GM18517 (cell line): ENCODE data around the gene RABGAP1.

ENCODE experiments used
- ATAC-seq: cut with Tn5 transposase; IDR thresholded peaks from one replicate; pipeline ENCODE4 v1.9.1; 2021; ENCODE audit warnings: mild to moderate bottlenecking, moderate library complexity; ENCODE audit not compliant: unreplicated experiment

RABGAP1 gene

DNA sequence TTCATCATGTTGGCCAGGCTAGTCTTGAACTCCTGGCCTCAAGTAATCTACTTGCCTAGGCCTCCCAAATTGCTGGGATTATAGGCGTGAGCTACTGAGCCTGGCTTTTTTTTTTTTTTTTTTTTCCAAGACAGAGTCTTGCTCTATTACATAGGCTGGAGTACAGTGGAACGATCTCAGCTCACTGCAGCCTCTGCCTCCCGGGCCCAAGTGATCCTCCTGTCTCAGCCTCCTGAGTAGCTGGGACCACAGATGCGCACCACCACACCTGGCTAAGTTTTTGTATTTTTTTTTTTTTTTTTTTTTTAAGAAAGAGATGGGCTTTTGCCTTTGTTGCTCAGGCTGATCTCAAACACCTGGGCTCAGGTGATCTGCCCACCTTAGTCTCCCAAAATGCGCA lies 66.4 kb downstream of the RABGAP1 start:
- ATAC-seq, result no peak

DNA sequence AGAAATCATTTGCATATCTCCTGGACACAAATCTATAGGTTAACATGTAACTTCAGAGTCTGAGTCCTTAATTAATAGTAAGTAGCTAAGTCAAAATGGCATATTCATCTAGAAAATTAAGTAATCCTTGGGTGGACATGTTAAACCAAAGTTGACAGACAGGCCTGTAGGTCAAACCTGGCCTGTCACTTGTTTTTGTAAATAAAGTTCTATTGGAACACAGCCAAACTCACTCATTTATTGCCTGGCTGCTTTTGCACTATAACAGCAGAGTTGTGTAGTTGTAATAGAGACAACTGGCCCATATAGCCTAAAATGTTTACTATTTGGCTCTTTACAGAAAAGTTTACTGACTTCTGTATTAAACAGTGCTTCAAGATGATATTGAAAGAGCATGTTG lies 68.1 kb downstream of the RABGAP1 start:
- ATAC-seq, result no peak

DNA sequence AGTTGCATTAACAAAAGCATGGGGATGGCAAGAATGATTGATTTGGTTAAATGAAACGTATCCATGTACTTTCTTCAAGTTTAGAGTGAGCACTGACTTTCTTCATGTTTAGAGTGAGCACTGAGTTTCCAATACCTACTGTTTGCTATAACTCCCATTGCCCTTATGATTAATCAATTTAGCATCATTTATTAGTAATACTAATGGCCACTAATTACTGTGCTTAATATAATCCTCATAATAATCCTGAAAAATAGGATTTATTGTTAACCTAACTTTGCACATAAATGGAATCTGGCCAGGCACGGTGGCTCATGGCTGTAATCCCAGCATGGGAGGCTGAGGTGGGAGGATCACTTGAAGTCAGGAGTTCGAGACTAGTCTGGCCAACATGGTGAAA lies 70.6 kb downstream of the RABGAP1 start:
- no peak for ATAC-seq

DNA sequence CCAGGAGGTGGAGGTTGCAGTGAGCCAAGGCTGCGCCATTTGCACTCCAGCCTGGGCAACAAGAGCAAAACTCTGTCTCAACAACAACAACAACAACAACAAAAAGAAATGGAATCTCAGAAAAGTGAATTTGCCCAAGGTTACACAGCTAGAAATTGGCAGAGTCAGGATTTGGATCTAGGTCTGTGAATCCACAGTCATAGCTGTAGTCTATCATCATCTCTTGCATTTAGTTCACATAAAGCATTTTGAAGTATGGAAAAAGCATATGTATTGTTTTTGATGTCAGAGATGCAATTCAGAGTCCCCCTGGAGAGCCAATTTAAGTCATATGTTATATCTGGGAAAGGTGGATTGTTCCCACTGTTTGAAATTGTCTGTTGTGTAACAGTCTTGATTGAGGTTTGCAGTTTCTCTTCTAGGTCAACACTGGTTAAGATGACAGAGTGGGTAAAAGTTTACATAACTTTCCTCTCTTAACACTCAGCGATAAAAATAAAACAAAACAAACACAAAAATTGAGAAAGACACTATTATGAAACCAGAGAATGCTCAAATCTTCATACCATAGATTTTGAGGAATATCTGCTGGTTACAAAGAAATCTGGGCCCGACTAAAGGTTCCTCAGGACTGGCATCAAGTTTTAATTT lies 71.2 kb downstream of the RABGAP1 start:
- no peak for ATAC-seq

DNA sequence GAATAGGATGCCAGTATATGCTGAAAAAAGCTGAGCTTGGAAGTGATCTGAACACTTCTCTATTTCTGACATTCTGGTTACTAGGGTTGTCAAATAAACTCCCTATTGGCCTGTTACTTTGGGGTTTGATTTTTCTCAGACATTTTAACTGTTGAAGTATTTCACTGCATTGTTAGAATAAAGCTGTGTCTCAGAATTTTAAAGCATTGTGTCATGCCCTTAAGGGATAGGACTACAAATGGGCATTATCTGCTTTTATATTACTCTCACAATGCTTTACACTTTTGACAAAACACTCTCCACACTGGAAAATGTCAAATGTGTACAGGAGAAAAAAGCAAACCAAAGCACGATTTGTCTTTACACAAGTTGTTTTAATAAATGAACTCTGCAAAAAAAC lies 75.8 kb downstream of the RABGAP1 start:
- ATAC-seq, result no peak

DNA sequence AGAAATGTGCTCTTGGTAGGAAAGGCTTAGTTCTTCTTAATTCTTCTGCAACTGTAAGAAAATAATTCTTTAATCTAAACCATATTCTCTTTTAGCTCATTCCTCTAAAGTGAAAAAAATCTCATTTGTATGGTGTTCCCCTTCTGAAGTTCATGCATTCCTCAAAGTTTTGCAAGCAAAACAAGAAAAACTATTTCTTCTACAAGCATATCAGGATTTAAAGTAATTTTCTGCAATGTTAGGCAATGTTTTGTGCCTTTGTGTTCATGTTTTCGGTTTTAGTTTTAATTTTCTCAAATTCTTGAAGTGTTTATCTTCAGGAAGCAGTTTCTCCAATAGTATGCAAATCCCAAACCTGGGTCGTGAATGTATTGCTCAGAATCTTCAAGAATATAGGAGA lies 80.0 kb downstream of the RABGAP1 start:
- ATAC-seq, result no peak

DNA sequence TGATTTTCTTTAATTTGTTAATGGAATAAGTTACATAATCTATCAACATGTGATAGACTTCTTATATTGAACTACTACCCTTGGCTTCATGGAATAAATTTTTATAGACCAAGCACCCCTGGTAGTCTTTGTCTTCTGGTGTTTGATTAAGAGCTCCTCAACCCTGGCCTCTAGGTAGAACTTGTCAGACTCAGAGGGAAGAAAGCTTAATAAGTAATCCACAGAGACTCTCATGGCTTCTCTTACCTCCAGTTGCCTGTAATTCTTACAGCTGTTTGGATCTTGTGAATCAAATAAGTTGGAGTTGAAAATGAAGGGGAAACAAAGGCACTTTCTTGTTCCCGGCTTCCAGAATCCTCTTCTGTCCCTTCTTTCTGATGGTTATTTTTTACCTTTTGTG lies 85.6 kb downstream of the RABGAP1 start:
- ATAC-seq, result no peak

DNA sequence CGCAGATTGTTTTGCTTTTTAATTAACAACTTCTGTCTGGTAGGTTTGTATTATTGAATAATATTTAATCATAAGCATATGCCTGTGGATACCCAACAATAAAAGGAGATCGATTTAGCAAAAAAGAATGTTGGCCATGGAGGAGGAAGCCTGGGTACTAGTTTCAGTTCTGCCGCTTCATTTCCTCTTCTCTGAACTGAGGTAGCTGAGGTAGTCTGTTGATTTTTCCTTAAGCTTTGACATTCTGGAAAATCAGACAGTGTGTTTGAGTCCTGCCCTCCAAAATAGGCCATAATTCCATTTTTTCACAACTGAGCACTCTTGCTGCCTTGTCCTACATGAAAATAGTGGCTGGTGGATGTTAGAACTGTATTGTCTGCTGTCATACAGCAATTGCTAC lies 86.7 kb downstream of the RABGAP1 start:
- ATAC-seq, result no peak

DNA sequence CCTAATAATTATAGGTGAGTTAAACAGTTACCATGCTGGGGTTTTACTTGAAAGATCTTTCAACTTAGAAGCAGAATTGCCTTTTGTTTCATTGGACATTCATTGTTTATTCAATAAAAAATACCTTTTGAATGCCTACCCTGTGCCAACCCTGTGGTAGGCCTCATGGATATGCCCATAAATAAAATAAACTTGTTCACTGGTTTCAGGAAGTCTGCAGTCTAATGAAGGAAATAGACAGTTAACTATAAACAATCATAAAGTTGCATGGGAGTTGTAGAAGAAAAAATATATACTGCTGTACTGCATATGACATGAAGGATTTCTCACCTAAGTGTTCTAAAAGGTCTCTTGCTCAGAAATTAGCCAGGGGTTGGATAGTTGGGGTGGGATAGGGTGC lies 87.3 kb downstream of the RABGAP1 start:
- ATAC-seq, result no peak

DNA sequence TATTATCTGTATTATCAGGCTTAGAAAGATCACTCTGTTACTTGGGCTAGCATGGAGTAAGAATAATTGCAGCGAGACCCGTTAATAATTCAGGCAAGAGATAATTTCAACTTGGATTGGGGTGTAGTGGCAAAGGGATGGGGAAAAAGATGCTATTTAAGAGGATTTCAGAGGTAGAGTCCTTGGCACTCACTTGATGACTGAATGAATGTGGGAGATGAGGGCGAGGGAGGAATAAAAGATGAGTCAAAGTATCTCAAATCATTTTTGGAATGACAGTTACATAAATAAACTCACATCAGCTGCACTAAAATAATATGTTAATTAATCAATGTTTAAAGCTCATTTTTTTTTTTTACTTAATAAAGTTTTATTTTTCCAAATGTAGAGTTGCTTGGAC lies 88.2 kb downstream of the RABGAP1 start:
- ATAC-seq, result no peak

DNA sequence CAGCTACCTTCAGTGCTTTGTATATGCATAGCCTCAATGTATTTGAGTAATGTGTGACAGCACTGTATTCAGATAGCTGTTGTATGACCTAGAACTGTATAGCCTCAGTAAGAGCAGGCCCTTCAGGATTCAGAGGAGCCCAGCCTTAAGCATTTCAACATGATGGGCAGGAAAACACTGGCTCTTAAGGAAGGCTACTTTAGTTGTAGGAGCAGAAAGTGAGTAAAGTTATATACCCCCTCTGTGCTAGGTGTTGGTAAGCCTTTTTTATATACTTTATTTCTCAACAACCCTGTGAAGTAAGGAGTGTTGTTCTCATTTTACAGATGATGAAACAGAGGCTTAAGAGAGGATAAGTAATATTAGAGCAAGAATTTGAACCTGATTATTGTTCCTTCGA lies 91.1 kb downstream of the RABGAP1 start:
- no peak for ATAC-seq

DNA sequence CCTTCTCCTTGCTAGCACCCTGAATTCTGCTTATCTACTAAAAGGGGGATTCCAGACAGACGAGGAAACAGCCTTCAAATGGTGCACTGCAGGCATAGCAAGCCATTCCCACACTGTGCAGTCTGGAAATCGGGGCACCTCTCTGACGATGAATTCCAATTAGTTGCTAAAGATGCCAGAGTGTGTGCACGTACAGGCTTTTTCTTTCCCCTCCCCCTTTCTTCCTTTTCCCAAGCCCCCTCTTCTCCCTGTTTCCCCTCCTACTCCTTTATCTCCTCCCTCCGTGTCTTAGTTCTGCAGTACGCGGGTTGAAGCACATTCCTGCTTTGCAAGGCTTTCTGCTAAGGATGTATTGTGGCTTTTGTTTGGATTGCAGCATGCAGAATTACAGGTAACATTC lies 92.5 kb downstream of the RABGAP1 start, which contains the start of gene GPR21:
Gene GPR21, plus strand, starts transcription at position 316 of the 400 bp plus-strand sequence. CDS start 900 bp downstream, outside the sequence.
- no peak for ATAC-seq

DNA sequence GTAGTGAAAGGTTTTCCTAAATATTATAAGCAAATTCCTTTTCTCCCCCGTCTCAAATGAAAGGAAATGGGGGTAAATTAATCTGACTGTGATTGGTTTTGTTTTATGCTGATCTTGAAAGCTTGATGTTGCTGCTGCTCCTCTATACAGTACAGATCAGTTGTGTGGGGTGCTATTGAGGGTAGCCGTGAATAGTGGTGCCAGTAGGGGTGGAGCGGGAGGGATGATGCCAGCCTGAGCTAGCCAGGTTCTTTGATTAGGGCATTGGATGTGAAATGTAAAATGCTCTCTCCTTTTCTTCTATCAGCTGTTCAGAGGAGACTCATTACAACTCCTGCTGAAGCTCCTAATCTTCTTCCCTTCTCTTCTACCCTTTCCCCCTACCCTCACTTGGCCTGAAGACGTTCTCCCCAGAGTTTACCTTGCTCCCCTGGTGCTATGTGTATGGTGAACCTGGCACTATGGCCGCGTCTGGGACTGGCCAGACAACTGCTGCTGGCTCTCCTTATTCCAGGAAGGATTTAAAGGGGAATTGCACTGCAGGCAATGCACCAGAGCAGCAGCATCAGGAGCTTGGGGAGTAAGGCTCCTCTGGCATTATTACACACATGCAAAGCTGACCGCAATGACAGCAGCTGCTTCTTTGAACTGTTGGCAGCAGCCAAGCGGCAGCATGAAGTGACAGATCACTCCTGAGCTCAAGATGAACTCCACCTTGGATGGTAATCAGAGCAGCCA lies 93.2 kb downstream of the RABGAP1 start:
- ATAC-seq, result no peak

DNA sequence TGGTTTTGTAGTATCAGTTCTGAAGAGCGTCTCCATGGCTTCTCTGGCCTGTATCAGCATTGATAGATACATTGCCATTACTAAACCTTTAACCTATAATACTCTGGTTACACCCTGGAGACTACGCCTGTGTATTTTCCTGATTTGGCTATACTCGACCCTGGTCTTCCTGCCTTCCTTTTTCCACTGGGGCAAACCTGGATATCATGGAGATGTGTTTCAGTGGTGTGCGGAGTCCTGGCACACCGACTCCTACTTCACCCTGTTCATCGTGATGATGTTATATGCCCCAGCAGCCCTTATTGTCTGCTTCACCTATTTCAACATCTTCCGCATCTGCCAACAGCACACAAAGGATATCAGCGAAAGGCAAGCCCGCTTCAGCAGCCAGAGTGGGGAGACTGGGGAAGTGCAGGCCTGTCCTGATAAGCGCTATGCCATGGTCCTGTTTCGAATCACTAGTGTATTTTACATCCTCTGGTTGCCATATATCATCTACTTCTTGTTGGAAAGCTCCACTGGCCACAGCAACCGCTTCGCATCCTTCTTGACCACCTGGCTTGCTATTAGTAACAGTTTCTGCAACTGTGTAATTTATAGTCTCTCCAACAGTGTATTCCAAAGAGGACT lies 94.2 kb downstream of the RABGAP1 start:
- no peak for ATAC-seq

DNA sequence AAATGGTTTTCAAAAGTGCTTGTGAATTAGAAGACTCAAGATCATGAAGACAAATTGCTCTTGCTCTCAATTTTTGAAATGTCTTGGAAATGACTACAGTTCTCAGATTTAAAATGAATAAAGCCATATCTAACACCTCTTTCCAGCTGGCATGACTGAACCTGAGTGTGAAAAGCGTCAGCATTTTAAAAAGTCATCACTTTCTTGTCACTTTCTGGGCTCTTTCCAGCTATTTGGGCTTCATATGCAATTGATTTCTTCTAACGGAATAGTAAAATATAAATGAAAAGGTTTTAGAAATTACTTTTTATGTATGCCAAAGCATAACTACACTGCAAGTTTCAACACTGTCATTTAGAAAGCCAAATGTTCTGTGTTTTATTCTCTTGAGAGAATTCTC lies 95.0 kb downstream of the RABGAP1 start:
- no peak for ATAC-seq

DNA sequence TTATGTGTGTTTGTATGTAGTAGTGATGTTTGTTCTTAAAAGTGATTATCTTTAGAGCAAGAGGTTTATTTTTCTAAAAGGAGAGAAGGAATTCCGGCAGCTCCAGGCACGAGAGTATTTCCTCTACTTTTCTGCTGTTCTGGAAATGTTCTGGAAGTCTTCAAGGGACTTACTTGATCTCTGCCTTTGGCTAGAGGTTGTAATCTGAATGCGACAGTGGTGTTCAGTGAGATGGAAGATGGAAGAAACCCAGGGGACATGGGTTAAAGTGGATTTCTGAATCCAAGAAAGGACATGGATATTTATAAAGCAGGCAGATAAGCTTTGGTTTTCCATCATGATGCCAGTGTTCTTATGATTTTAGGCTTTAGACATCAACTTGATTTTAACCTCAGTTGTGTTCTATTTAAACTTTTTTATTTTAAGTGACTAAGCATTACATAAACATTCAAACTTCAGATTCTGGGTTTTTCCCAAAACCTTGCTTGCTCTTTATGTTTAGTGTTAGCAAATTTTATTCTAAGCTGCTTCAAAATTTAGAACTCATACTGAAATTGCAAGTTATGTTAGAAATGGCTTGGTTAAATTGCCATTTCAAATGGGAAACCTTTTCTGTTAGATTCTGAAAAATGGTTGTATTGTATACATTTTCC lies 96.2 kb downstream of the RABGAP1 start:
- no peak for ATAC-seq

DNA sequence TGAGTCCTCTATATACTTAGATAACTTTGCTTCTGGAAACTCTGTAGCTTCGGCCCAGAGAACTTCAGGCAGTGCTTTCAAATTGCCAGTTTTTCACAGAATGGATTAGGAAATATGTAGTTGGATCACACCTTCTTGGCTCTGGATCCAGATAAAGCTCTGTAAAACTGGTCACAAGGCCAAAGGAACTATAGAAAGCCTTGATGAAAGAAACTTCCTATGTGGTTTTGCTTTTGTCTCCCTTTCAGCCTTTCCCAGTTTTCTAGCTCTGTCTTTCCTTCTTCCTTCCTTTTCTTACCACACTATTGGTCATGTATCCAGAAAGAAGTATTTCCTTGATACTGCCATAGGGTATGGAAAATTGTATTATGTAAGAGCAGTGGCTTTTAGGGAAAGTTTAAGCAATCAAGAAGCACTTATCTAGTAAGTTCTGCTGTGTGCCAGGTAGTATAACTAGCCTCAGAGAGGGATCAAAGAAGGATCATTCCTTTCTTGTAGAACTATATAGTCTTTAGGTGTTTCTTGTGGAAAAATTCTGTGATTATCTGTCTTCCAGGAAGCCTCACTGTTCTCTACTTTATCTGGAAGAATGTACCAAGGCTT lies 98.9 kb downstream of the RABGAP1 start:
- ATAC-seq, result no peak

DNA sequence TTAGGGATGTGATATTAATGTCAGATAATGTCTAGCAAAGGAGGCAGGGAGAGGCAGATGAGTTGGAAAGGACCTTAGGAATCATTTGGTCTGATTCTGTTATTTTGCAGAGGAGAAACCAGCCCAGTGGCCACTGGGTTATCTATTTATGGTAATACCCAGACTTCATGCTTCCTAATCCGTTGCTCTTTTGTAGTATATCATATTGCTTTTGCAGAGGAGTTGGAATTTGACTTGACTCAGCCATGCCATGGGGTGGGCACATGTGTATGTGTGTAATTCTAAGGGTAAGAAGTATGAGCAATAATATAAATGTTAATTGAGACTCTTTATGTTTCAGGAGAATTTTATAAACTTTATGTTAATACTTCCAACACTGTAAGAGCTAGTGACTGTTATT lies 100.0 kb downstream of the RABGAP1 start:
- no peak for ATAC-seq

DNA sequence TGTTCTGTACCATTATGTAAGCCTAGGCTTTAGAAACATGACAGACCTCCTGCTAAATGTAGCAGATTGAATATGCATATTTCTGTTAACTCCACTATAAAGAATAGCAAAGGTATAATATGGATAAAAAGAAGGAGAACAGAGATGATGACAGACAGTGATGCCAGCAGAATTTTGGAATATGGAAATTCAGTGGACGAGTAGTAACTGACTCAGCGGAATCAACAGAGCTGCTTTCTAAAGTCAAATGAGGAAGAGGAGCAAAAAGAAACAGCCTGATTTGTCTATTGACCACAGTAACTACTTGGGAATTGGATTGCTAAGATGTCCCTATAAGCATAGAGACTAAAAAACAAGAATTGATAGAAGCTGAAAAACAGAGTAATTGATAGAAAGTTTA lies 100.7 kb downstream of the RABGAP1 start:
- ATAC-seq, result no peak

DNA sequence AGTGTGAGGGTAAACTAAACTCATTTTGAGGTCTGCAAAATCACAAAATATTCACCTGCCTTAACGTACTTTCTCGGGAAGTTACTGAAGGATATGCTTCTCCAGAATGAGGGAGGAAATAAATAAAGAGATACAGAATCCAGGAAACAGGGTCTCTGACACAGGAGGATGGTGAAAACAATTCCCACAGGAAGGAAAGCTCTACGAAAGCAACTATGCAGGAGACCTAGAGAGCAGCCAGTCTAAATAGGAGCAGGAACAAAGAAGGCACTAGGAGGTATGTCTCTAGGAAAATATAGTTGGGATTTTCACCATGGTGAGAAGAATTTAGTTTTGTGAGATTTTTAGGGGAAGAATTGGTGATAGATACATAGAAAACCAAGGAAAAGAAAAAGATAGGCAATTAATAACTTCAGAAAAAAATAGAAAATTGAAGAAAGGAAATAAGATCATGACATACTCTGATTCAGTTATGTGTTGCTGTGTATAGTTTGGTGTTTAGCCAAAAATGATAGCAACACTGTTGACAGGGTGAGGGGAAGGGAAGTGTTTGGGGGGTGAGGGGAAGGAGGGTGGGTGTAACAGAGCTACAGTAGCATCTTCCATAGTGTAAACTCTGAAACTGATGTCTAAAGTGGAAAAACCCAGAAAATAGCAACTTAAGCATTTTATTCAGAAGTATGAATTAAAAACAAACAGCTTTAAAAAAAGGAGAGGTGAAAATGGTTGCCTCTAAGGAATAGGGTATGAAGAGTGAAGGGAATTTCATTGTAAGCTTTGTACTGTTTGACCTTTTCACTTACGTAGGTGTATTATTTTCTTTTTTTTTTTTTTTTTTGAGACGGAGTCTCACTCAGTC lies 102.5 kb downstream of the RABGAP1 start:
- no peak for ATAC-seq
